ENCODE measurements around the gene ATP11B.
A peak's percentile ranks its signal among the peaks of the same experiment; 100 is the strongest.

ATP11B gene

DNA sequence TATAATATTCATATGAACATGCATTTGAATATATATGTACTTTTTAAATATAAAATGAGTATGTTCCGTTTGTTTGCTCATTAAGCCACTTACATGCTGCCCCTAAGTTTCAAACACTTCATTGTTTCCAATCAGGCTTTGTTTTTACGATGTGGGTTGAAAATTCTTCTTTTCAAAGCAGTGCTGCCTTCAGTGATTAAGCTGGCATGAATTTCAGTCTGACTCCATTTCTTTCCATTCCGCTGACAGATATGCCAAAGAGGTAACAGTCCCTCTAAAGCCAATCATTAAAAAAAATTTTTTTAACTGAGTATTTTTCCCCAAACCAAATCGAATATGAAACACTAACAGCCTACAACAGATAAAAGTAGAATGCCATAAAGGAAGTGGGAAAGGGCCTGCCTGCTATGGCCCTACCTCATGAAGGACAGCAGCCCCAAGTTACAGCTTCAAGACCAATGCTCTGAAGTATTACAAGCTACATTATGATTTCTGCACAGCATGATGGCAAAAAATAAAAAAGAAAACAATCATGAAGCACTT lies 147.0 kb downstream of the ATP11B start:
- in situ Hi-C loops (cut with MboI; ENCODE audit: low sequenced_read_pairs): no loop called here
- Histone ChIP-seq H3K27me3 (ENCODE audit: low read depth) (no peaks in the 10 kb centered on the region), H3K4me3 (no peak overlapping the region), H3K9me3 (no peaks in the 10 kb centered on the region), H3K4me1 (peaks cover 26% of the 10 kb centered on the region), H3K36me3 (replicated peaks) (no peaks in the 10 kb centered on the region)
- no peak for DNase-seq (ENCODE audit: low spot score in 2 of 2)

DNA sequence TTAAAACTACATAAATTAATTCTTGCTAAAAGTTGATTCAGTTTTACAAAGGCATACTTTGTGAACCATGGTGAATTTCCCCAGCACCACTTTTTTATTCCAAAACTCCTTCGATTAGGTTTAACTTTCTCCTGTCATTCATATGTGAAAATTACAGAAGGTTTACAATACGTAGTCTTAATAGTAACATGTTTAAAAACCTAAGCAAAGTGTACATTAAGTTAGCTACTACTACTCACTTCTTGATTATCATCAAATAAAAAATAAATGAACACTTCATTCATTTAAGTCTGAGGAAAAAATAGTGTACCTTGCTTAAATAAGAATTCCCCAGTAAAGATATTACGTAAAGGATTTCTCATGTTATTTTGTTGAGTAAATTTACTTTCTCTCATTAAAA lies 148.4 kb downstream of the ATP11B start:
- in situ Hi-C loops (cut with MboI; ENCODE audit: low sequenced_read_pairs): no loop called here
- H3K4me3 ChIP-seq: no peak overlapping the region
- no peak for DNase-seq (ENCODE audit: low spot score in 2 of 2)

DNA sequence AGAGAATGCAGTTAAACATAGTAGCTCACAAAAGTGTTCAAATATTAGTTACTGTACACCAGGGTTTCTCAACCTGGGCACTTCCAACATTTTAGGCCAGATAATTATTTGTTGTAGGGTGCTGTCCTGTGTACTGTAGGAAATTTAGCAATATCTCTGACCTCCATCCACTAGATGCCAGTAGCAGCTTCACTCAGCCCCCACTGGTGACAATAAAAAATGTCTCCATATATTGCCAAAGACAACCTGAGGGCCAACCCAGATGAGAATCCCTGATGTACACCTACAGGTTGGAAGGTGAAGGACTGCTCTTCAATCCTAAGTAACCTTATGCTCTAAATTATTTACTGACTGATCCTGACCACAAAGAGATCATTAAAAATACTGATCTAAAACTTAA lies 154.6 kb downstream of the ATP11B start:
- DNase-seq (ENCODE audit: low spot score in 2 of 2): no peak
- H3K36me3 ChIP-seq (replicated peaks): peaks cover 5% of the 10 kb centered on the region; the same call in 1 of the 2 replicates
- H3K4me3 ChIP-seq: no peak overlapping the region
- H3K27me3 ChIP-seq (ENCODE audit: low read depth): no peaks in the 10 kb centered on the region
- H3K9me3 ChIP-seq: no peaks in the 10 kb centered on the region
- in situ Hi-C loops (cut with MboI; ENCODE audit: low sequenced_read_pairs): no loop called here
- peaks cover 20% of the 10 kb centered on the region for H3K4me1 ChIP-seq

More for the DNA sequence above, 148.4 kb downstream of the ATP11B start:
- Histone ChIP-seq H3K27me3 (ENCODE audit: low read depth) (no peaks in the 10 kb centered on the region), H3K9me3 (no peaks in the 10 kb centered on the region), H3K36me3 (replicated peaks) (0 out of 2 replicates have a peak, but pooled peaks cover 3% of the 10 kb centered on the region), H3K4me1 (peaks cover 33% of the 10 kb centered on the region)

DNA sequence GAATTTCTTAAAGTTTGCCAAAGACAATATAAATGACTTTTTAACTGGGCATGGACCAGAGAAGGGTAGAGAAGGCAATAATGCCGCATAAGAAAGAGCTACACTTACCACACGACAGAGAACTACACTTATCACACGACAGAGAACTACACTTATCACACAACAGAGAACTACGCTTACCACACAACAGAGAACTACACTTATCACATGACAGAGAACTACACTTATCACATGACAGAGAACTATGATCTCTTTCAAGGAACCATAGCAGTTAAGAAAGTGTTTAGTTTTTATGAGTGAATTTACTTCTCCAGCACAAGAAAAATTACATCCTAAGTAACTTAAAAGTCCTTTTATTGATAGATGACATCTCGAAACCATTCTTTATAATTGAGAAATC lies 155.0 kb downstream of the ATP11B start:
- peaks cover 20% of the 10 kb centered on the region for H3K4me1 ChIP-seq
- no peak for DNase-seq (ENCODE audit: low spot score in 2 of 2)
- no peak overlapping the region for H3K4me3 ChIP-seq
- in situ Hi-C loops (cut with MboI; ENCODE audit: low sequenced_read_pairs): no loop called here
- no peaks in the 10 kb centered on the region for H3K27me3 ChIP-seq (ENCODE audit: low read depth)
- no peaks in the 10 kb centered on the region for H3K9me3 ChIP-seq
- H3K36me3 ChIP-seq (replicated peaks): peaks cover 5% of the 10 kb centered on the region; the same call in 1 of the 2 replicates

DNA sequence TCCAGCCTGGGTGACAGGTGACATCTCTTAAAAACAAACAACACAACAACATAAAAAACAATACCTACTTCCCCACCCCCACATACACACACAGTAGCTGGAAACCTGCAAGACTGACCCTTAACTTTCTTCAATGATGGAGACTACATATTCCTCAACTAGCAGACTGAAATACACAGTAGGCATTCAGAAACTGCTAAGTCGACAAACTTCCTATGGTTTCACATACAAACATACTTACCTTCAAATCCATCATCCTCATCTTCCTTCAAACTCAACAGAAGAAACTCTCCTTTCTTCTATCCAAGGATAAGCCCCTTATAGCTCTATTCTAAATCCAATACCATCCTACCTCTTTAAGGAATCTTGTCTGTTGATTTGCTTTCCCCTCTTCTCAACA lies 156.4 kb downstream of the ATP11B start:
- in situ Hi-C loops (cut with MboI; ENCODE audit: low sequenced_read_pairs): no loop called here
- H3K36me3 ChIP-seq (replicated peaks): peaks cover 8% of the 10 kb centered on the region; the same call in 1 of the 2 replicates
- peaks cover 12% of the 10 kb centered on the region for H3K4me1 ChIP-seq
- H3K27me3 ChIP-seq (ENCODE audit: low read depth): no peaks in the 10 kb centered on the region
- no peaks in the 10 kb centered on the region for H3K9me3 ChIP-seq
- DNase-seq (ENCODE audit: low spot score in 2 of 2): no peak
- H3K4me3 ChIP-seq: no peak overlapping the region

DNA sequence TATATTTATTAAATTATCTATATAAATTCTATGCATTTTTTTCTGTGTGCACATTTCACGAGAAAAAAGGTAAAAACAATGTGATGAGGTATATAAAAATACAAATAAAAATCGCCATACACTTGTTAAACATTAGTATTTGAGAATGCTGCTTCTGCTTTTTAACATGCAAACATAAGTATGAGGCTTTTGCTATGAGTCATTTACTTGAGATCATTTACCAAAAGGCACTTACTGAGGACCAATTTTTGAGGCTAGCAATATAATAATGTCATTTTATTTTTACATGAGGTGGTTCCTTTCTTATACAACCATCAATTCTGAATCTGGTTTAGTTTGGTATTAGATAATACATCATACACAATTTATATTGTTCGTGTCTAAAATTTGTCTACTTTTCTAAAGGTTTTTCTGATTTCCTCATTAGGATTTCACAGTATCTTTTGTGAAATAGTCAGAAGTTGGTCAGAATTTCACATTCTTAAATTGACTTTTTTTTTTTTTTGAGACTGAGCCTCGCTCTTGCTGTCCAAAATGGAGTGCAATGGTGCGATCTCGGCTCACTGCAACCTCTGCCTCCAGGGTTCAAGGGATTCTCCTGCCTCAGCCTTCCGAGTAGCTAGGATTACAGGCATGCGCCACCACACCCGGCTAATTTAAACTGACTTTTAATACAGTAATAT lies 161.4 kb downstream of the ATP11B start:
- H3K27me3 ChIP-seq (ENCODE audit: low read depth): no peaks in the 10 kb centered on the region
- H3K9me3 ChIP-seq: no peaks in the 10 kb centered on the region
- peaks cover 11% of the 10 kb centered on the region for H3K36me3 ChIP-seq (replicated peaks)
- no peak for DNase-seq (ENCODE audit: low spot score in 2 of 2)
- peaks cover 3% of the 10 kb centered on the region for H3K4me1 ChIP-seq
- in situ Hi-C loops (cut with MboI; ENCODE audit: low sequenced_read_pairs): no loop called here
- no peak overlapping the region for H3K4me3 ChIP-seq

DNA sequence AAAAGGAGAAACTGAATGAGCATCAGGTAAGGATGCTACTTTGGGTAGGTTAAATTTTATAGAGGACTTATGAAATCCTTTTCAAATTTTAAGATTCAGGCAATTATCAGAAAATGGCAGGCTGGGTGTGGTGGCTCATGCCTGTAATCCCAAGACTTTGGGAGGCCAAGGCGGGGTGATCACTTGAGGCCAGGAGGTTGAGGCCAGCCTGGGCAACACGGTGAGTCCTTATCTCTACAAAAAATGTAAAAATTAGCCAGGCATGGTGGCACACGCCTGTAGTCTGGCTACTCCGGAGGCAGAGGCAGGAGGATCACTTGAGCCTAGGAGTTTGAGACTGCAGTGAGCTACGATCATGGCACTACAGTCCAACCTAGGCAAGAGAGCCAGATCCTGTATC lies 163.9 kb downstream of the ATP11B start:
- Histone ChIP-seq H3K27me3 (ENCODE audit: low read depth) (no peaks in the 10 kb centered on the region), H3K4me1 (peaks cover 7% of the 10 kb centered on the region), H3K36me3 (replicated peaks) (peaks cover 14% of the 10 kb centered on the region), H3K9me3 (no peaks in the 10 kb centered on the region), H3K4me3 (no peak overlapping the region)
- in situ Hi-C loops (cut with MboI; ENCODE audit: low sequenced_read_pairs): no loop called here
- DNase-seq (ENCODE audit: low spot score in 2 of 2): no peak

DNA sequence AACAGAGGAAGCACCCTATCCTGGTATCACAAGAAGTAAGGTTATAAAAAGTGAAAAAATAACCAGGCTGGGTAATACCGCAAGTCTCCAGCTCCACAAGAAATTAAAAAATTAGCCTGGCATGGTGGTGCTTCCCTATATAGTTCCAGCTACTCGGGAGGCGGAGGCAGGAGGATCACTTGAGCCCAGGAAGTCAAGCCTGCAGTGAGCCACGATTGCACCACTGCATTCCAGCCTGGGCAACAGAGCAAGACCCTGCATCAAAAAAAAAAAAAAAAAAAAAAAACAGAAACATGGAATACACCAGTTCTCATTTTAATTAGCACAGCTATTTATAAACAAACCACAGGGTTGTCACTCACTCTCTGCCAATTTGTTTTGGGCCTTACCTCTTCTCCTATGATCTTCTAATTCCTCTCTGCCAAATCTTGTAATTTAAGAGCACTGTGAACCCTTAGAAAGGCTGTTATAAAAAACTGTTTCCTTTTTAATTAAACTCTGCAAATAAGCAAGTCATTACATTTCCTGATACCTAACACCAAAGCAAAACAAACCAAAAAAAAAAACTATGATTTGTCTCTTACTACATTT lies 164.5 kb downstream of the ATP11B start:
- peaks cover 7% of the 10 kb centered on the region for H3K4me1 ChIP-seq
- no peaks in the 10 kb centered on the region for H3K9me3 ChIP-seq
- DNase-seq (ENCODE audit: low spot score in 2 of 2): no peak
- in situ Hi-C loops (cut with MboI; ENCODE audit: low sequenced_read_pairs): no loop called here
- H3K4me3 ChIP-seq: no peak overlapping the region
- no peaks in the 10 kb centered on the region for H3K27me3 ChIP-seq (ENCODE audit: low read depth)
- H3K36me3 ChIP-seq (replicated peaks): peaks cover 14% of the 10 kb centered on the region

DNA sequence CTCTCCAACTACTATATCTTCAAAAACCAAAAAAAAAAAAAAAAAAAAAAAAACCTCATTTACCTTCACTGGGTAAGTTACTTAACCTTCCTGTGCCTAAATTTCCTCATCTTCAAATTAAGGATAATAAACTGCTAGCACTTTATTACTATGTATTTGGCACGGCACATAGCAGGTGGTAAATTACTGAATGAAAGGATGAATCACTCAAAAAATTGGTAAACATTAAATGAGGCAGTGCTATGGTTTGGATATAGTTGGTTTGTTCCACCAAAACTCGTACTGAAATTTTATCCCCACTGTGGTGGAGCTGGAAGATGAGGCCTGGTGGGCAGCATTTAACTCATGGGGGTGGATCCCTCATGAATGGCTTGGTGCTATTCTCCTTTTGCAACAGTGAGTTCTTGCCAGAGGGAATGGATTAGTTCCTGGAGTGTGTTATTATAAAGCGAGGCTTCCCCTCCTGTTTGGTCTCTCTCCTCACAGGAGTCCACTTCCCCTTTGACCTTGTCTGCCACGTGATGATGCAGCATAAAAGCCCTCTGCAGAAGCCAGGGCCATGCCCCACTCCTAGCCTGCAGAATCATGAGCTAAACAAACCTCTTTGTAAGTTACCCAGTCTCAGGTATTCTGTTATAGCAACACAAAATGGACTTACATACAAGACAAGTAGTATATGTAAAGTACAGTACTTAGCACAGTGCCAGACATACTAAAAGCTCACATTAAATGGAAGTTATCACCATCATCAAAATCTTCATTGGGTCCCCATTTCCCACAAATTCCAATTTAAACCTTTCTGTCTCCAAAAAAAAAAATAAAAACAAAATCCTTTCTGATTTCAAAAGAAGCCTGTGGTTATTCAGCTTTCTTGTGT lies 166.4 kb downstream of the ATP11B start:
- Histone ChIP-seq H3K9me3 (no peaks in the 10 kb centered on the region), H3K4me3 (no peak overlapping the region), H3K27me3 (ENCODE audit: low read depth) (no peaks in the 10 kb centered on the region), H3K36me3 (replicated peaks) (peaks cover 11% of the 10 kb centered on the region), H3K4me1 (peaks cover 7% of the 10 kb centered on the region)
- DNase-seq (ENCODE audit: low spot score in 2 of 2): peak; percentile 31 to 50
- in situ Hi-C loops (cut with MboI; ENCODE audit: low sequenced_read_pairs): no loop called here

DNA sequence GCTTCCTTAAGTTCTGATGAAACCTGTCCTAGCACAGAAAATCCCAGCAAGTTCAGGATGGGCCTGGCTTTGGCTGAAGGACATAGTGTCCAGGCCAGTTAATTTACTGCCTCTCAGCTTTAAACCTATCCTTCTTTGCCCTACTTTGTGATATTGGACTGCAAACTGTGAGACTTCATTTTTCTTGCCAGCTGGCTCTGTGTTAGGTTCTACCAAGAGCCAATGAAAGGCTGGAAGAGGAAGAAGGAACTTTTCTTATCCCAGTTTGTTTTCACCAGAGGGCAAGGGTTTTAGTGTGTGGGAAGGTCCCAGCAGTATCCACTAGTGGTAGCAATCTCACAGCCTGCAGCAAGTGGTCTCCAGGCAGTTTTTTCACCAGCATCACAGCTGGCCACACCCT lies 168.9 kb downstream of the ATP11B start:
- in situ Hi-C loops (cut with MboI; ENCODE audit: low sequenced_read_pairs): no loop called here
- DNase-seq (ENCODE audit: low spot score in 2 of 2): no peak
- H3K4me1 ChIP-seq: peaks cover 15% of the 10 kb centered on the region
- no peak overlapping the region for H3K4me3 ChIP-seq
- no peaks in the 10 kb centered on the region for H3K9me3 ChIP-seq
- no peaks in the 10 kb centered on the region for H3K27me3 ChIP-seq (ENCODE audit: low read depth)
- H3K36me3 ChIP-seq (replicated peaks): peaks cover 7% of the 10 kb centered on the region

DNA sequence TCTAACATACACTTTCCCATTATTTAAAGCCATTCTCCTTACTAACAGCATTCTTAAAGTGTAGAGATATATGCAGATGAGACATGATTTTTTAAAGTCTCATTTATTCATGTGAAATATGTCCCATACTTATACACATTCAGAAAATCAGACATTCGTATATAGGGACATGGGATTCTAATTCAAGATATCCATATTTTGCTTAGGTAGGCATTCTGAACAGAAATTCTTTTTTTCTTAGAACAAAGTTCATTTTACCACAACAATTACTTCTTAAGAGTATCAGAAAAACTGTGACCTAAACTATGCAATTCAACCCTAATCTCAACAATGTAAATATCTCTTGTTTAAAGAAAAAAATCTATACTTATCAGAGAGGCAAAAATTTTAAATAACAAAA lies 170.9 kb downstream of the ATP11B start:
- Histone ChIP-seq H3K36me3 (replicated peaks) (peaks cover 3% of the 10 kb centered on the region; the same call in 1 of the 2 replicates), H3K4me1 (peaks cover 15% of the 10 kb centered on the region), H3K4me3 (no peak overlapping the region), H3K9me3 (no peaks in the 10 kb centered on the region), H3K27me3 (ENCODE audit: low read depth) (no peaks in the 10 kb centered on the region)
- in situ Hi-C loops (cut with MboI; ENCODE audit: low sequenced_read_pairs): no loop called here
- no peak for DNase-seq (ENCODE audit: low spot score in 2 of 2)

DNA sequence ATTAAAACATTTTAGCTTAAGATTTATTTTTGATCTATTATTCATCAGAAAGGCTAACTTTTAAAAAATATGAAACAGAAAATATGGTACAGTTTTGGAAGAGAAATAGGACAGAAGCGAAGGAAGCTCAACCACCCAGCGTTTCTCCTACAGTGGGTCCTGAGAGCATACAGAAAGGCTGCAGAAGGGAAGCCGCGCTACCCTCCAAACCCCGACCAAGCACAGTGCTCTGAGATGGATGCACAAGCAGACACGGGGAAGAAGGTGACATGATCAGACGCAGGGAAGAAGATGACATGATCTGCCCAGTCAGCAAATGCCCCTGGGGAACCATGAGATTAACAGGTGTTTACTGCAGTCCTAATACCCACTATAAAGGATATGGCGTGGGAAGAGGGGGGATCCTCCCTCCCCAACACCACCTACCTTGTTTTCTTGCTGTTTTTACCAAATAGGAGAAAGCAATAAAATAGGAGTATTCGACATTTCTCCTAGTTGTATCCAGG lies 172.6 kb downstream of the ATP11B start:
- Histone ChIP-seq H3K4me1 (peaks cover 8% of the 10 kb centered on the region), H3K36me3 (replicated peaks) (peaks cover 3% of the 10 kb centered on the region; the same call in 1 of the 2 replicates), H3K27me3 (ENCODE audit: low read depth) (no peaks in the 10 kb centered on the region), H3K9me3 (no peaks in the 10 kb centered on the region), H3K4me3 (no peak overlapping the region)
- in situ Hi-C loops (cut with MboI; ENCODE audit: low sequenced_read_pairs): no loop called here
- no peak for DNase-seq (ENCODE audit: low spot score in 2 of 2)
